ENCODE data around the gene BBS10. TPM values are rescaled to one million over a fixed set of nuclear protein-coding genes. Genes with fewer than 3 reads are reported as not detected.

The BBS10 gene
- total and polyA plus RNA-seq, 2 of the 8 experiments (the other 6 are each of a cell fraction or from before 2014, with no cell fraction given), result 4.4 to 9.2 TPM

- TF ChIP-seq GABPA (IDR thresholded peaks at IDR 0.05; ENCODE audit: borderline replicate concordance, insufficient read depth, low read length), result no peak
- TF ChIP-seq RAD21 (IDR thresholded peaks at IDR 0.05 in 1 of 2, conservative IDR thresholded peaks at IDR 0.05 in 1 of 2; ENCODE audit: low read depth in 2 of 2, low read length in 2 of 2), result no peak
- TF ChIP-seq EP300 (IDR thresholded peaks at IDR 0.05; ENCODE audit: borderline replicate concordance in 1 of 2, low read depth in 2 of 2, low read length in 2 of 2), result no peak
- TF ChIP-seq BRCA1 (IDR thresholded peaks at IDR 0.05; ENCODE audit: low read depth, low read length), result no peak
Observed at GRCh38 chr12:76345569-76345968, 2.6 kb downstream of the BBS10 start (continued).

Data from H1 (cell line).